Thyroid gland (tissue), 4 donors: ENCODE measurements around the gene S100A6. TPM values are rescaled to one million over a fixed set of nuclear protein-coding genes. Genes with fewer than 3 reads are reported as not detected.
"Not testable (repeated sequence)": the region's sequence is repeated elsewhere in the genome, so short reads cannot be mapped to it uniquely, and the experiment has no call there.

ENCODE experiments used
- DNase-seq, 2 donors: peaks; one replicate each; pipeline ENCODE4 v3.0.0-alpha.2; 2019
- H3K27ac ChIP-seq, 3 donors: fragments of 200-600 bp; sonication (generic); 1 replicate in 2 of 3; 2 replicates in 1 of 3; pipeline ENCODE4 v1.5.1; 2016 to 2019; ENCODE audit warnings: mild to moderate bottlenecking in 1 of 3, moderate library complexity in 1 of 3
- H3K27me3 ChIP-seq: fragments of 200-600 bp; sonication (generic); one replicate; pipeline ENCODE4 v1.5.1; 2019
- H3K36me3 ChIP-seq, 2 donors: fragments of 200-600 bp; sonication (generic); one replicate each; pipeline ENCODE4 v1.5.1; 2016 to 2019
- H3K4me1 ChIP-seq, 2 donors: fragments of 200-600 bp; sonication (generic); one replicate each; pipeline ENCODE4 v1.5.1; 2017 to 2019
- H3K4me3 ChIP-seq, 3 donors: fragments of 200-600 bp; sonication (generic); replicated peaks in 1 of 3; 1 replicate in 2 of 3; 2 replicates in 1 of 3; pipeline ENCODE4 v1.5.1; 2016; ENCODE audit warnings: mild to moderate bottlenecking in 1 of 3
- H3K9me3 ChIP-seq: fragments of 200-600 bp; sonication (generic); one replicate; pipeline ENCODE4 v1.5.1; 2017
- CTCF ChIP-seq, 6 experiments: fragments of 200-600 bp in 3 of 6; fragments of 450-650 bp in 3 of 6; sonication (generic) in 3 of 6; IDR thresholded peaks; one replicate each; pipeline ENCODE4 v1.5.1; 2016 to 2019; ENCODE audit warnings: antibody characterized with exemption in 6 of 6, mild to moderate bottlenecking in 2 of 6, inconsistent platforms in 1 of 6, moderate library complexity in 1 of 6
- POLR2A ChIP-seq, 2 donors: fragments of 450-650 bp; IDR thresholded peaks; one replicate each; pipeline ENCODE4 v1.6.1; 2017; ENCODE audit warnings: antibody characterized with exemption in 2 of 2, mild to moderate bottlenecking in 2 of 2, moderate library complexity in 1 of 2
- WGBS, 2 donors: methylation state at CpG; one replicate each; pipeline ENCODE4 v1.1.5; 2017; 5-methylcytosine and 5-hydroxymethylcytosine counted together
- intact Hi-C: fragments of 100-400 bp; cut with DNase I; formaldehyde crosslinking; loops from one replicate; pipeline ENCODE4 v1.15.1; 2023
- total RNA-seq, 4 donors: library from RNA; depleted of rRNA; stranded (reverse); fragments of >200 nt; gene quantifications; one replicate each; pipeline ENCODE4 v1.2.3, GENCODE V29; 2016

S100A6 gene
- total RNA-seq, 4 donors from 2014 or later = 128 to 573 (median 360) TPM

GRCh38 chr1:153527023-153527682 lies 8.6 kb downstream of the S100A6 start:
- H3K36me3 ChIP-seq = no peaks in the 10 kb centered on the region
- H3K4me3 ChIP-seq = no peak overlapping the region
- WGBS, 2 donors = 94% methylated on average over 7 to 8 of the region's 8 CpGs
- peak overlapping the region in 1 of 3 donors; percentile 40 for H3K27ac ChIP-seq
- intact Hi-C loops = no loop called here
- no peaks in the 10 kb centered on the region for H3K27me3 ChIP-seq
- H3K9me3 ChIP-seq = no peaks in the 10 kb centered on the region
- TF ChIP-seq POLR2A (IDR thresholded peaks at IDR 0.05) (no peak), CTCF (IDR thresholded peaks at IDR 0.05) (no peak)
- peaks cover 16 to 18% of the 10 kb centered on the region in 2 donors for H3K4me1 ChIP-seq
- DNase-seq = no peak

- Histone ChIP-seq H3K36me3 (no peaks in the 10 kb centered on the region), H3K4me1 (peaks cover 16 to 18% of the 10 kb centered on the region in 2 donors), H3K27me3 (no peaks in the 10 kb centered on the region), H3K4me3 (no peak overlapping the region), H3K9me3 (no peaks in the 10 kb centered on the region), H3K27ac (peak overlapping the region in 2 of 3 donors; percentile 8 to 40)
- DNase-seq = peak; percentile 44 to 62
- 32 to 35% methylated on average over 8 of the region's 8 CpGs for WGBS, 2 donors
- TF ChIP-seq POLR2A (IDR thresholded peaks at IDR 0.05) (no peak), CTCF (IDR thresholded peaks at IDR 0.05) (no peak)
- intact Hi-C loops = no loop called here
Measured at GRCh38 chr1:153526132-153526543, 9.7 kb downstream of the S100A6 start.

- WGBS, 2 donors = 40 to 53% methylated on average over 2 to 3 of the region's 3 CpGs
- Histone ChIP-seq H3K4me3 (no peak overlapping the region), H3K36me3 (no peaks in the 10 kb centered on the region), H3K27me3 (no peaks in the 10 kb centered on the region), H3K4me1 (peaks cover 16 to 18% of the 10 kb centered on the region in 2 donors), H3K27ac (peak overlapping the region in 2 of 3 donors; percentile 8 to 40), H3K9me3 (no peaks in the 10 kb centered on the region)
- no peak for TF ChIP-seq CTCF (IDR thresholded peaks at IDR 0.05)
- no peak for TF ChIP-seq POLR2A (IDR thresholded peaks at IDR 0.05)
- intact Hi-C loops = no loop called here
- peak in 1 of 2 donors; percentile 34 for DNase-seq
Measured at GRCh38 chr1:153525088-153525728, 10.6 kb downstream of the S100A6 start.

GRCh38 chr1:153522353-153523048 lies 13.3 kb downstream of the S100A6 start:
- peaks cover 16 to 18% of the 10 kb centered on the region in 2 donors for H3K4me1 ChIP-seq
- H3K27ac ChIP-seq, H3K27me3 ChIP-seq, H3K36me3 ChIP-seq, DNase-seq, H3K9me3 ChIP-seq, H3K4me3 ChIP-seq, intact Hi-C loops: not testable (repeated sequence)
- WGBS, 2 donors = 83 to 85% methylated on average over 13 to 14 of the region's 14 CpGs

- H3K4me3 ChIP-seq, DNase-seq, H3K36me3 ChIP-seq, H3K27me3 ChIP-seq, H3K27ac ChIP-seq, intact Hi-C loops, H3K9me3 ChIP-seq: not testable (repeated sequence)
- peaks cover 16 to 17% of the 10 kb centered on the region in 2 donors for H3K4me1 ChIP-seq
- 96 to 100% methylated on average over 6 to 29 of the region's 37 CpGs for WGBS, 2 donors
Measured at GRCh38 chr1:153521808-153522207, 14.0 kb downstream of the S100A6 start.
